DND-41 (cell line): Measurements from ENCODE around the gene CARD14.
"Not testable (repeated sequence)": the region's sequence is repeated elsewhere in the genome, so short reads cannot be mapped to it uniquely, and the experiment has no call there.

Experiments
- ATAC-seq: fragments of 200-7000 bp; cut with Tn5 transposase; 3 replicates; pipeline ENCODE4 v1.9.1; 2021; ENCODE audit warnings: low read depth; ENCODE audit not compliant: insufficient read depth
- DNase-seq: peaks from one replicate; pipeline ENCODE4 v3.0.0-alpha.2; 2020
- H2AFZ ChIP-seq: 2 replicates; pipeline ENCODE4 v1.6.0; 2012; ENCODE audit warnings: low read depth, low read length
- H3K27ac ChIP-seq: 2 replicates; pipeline ENCODE4 v1.5.1; 2012; ENCODE audit warnings: low read length, inconsistent platforms
- H3K27me3 ChIP-seq: fragments of 200-600 bp; sonication (generic); 2 replicates; pipeline ENCODE4 v1.6.0; 2012; ENCODE audit warnings: low read length, mild to moderate bottlenecking, inconsistent platforms; ENCODE audit not compliant: insufficient read depth, poor library complexity
- H3K36me3 ChIP-seq: 2 replicates; pipeline ENCODE4 v1.5.1; 2012; ENCODE audit warnings: low read length, inconsistent platforms; ENCODE audit not compliant: insufficient read depth
- H3K4me1 ChIP-seq: 2 replicates; pipeline ENCODE4 v1.5.1; 2012; ENCODE audit warnings: mild to moderate bottlenecking, low read length; ENCODE audit not compliant: insufficient read depth
- H3K4me2 ChIP-seq: 2 replicates; pipeline ENCODE4 v1.6.0; 2012; ENCODE audit warnings: mild to moderate bottlenecking, moderate library complexity, low read length, inconsistent platforms; ENCODE audit not compliant: insufficient read depth
- H3K4me3 ChIP-seq, 2 experiments: fragments of 200-600 bp in 1 of 2; shearing (Covaris generic) in 1 of 2; 2 replicates each; pipeline ENCODE4 v1.5.1; 2012 to 2016; ENCODE audit warnings: inconsistent platforms in 2 of 2, low read length in 2 of 2, mild to moderate bottlenecking in 2 of 2, low read depth in 1 of 2, moderate library complexity in 1 of 2
- H3K79me2 ChIP-seq: 2 replicates; pipeline ENCODE4 v1.6.0; 2012; ENCODE audit warnings: low read length, inconsistent platforms; ENCODE audit not compliant: insufficient read depth
- H3K9ac ChIP-seq: 2 replicates; pipeline ENCODE4 v1.6.0; 2012; ENCODE audit warnings: low read depth, mild to moderate bottlenecking, inconsistent platforms, low read length, moderate library complexity
- H3K9me3 ChIP-seq: 2 replicates; pipeline ENCODE4 v1.5.1; 2012; ENCODE audit warnings: low read length, moderate library complexity, mild to moderate bottlenecking, inconsistent platforms; ENCODE audit not compliant: insufficient read depth, severe bottlenecking
- H4K20me1 ChIP-seq: 2 replicates; pipeline ENCODE4 v1.6.0; 2012; ENCODE audit warnings: low read length; ENCODE audit not compliant: insufficient read depth
- EZH2 ChIP-seq: IDR thresholded peaks from 3 replicates; pipeline ENCODE4 v1.6.1; 2012; ENCODE audit warnings: borderline replicate concordance, low read depth, mild to moderate bottlenecking, moderate library complexity, low read length, inconsistent platforms; ENCODE audit not compliant: severe bottlenecking
- TF ChIP-seq, protein P1 (sequence below): IDR thresholded peaks from 2 replicates; pipeline ENCODE4 v1.5.1; 2012; ENCODE audit warnings: borderline replicate concordance, low read length, moderate library complexity, mild to moderate bottlenecking; ENCODE audit not compliant: poor library complexity, severe bottlenecking; ENCODE audit errors: extremely low read depth

The CARD14 gene

GRCh38 chr17:80198144-80198661, 28.4 kb downstream of the CARD14 start:
- Histone ChIP-seq H3K9me3 (no peaks in the 10 kb centered on the region), H3K4me3 (no peak overlapping the region), H3K4me1 (no peaks in the 10 kb centered on the region), H3K27me3 (no peaks in the 10 kb centered on the region), H3K36me3 (no peaks in the 10 kb centered on the region), H4K20me1 (0 out of 2 replicates have a peak, but pooled peaks cover 5% of the 10 kb centered on the region), H3K79me2 (no peaks in the 10 kb centered on the region), H3K4me2 (no peak overlapping the region), H3K9ac (no peak overlapping the region), H2AFZ (no peak overlapping the region), H3K27ac (no peak overlapping the region)
- DNase-seq (no peak), ATAC-seq (no peak)
- TF ChIP-seq, protein P1, sequence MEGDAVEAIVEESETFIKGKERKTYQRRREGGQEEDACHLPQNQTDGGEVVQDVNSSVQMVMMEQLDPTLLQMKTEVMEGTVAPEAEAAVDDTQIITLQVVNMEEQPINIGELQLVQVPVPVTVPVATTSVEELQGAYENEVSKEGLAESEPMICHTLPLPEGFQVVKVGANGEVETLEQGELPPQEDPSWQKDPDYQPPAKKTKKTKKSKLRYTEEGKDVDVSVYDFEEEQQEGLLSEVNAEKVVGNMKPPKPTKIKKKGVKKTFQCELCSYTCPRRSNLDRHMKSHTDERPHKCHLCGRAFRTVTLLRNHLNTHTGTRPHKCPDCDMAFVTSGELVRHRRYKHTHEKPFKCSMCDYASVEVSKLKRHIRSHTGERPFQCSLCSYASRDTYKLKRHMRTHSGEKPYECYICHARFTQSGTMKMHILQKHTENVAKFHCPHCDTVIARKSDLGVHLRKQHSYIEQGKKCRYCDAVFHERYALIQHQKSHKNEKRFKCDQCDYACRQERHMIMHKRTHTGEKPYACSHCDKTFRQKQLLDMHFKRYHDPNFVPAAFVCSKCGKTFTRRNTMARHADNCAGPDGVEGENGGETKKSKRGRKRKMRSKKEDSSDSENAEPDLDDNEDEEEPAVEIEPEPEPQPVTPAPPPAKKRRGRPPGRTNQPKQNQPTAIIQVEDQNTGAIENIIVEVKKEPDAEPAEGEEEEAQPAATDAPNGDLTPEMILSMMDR, result no peak
- TF ChIP-seq EZH2, result no peak

- H3K9ac ChIP-seq, H3K4me2 ChIP-seq, H3K27ac ChIP-seq, DNase-seq, H3K79me2 ChIP-seq, H3K27me3 ChIP-seq, H4K20me1 ChIP-seq, ATAC-seq, H3K4me1 ChIP-seq, H3K36me3 ChIP-seq, H3K4me3 ChIP-seq, H2AFZ ChIP-seq, H3K9me3 ChIP-seq: not testable (repeated sequence)
These were observed 29.5 kb downstream of the CARD14 start for GRCh38 chr17:80199295-80199694.

GRCh38 chr17:80201446-80201845, 31.6 kb downstream of the CARD14 start:
- Histone ChIP-seq H3K27me3 (no peaks in the 10 kb centered on the region), H3K4me3 (no peak overlapping the region), H2AFZ (no peak overlapping the region), H3K4me2 (no peak overlapping the region), H3K79me2 (no peaks in the 10 kb centered on the region), H3K27ac (no peak overlapping the region), H3K9ac (no peak overlapping the region), H3K4me1 (no peaks in the 10 kb centered on the region), H4K20me1 (no peaks in the 10 kb centered on the region), H3K9me3 (no peaks in the 10 kb centered on the region), H3K36me3 (no peaks in the 10 kb centered on the region)
- ATAC-seq (no peak), DNase-seq (no peak)
- no peak for TF ChIP-seq EZH2
- TF ChIP-seq, protein P1, result no peak

DNA sequence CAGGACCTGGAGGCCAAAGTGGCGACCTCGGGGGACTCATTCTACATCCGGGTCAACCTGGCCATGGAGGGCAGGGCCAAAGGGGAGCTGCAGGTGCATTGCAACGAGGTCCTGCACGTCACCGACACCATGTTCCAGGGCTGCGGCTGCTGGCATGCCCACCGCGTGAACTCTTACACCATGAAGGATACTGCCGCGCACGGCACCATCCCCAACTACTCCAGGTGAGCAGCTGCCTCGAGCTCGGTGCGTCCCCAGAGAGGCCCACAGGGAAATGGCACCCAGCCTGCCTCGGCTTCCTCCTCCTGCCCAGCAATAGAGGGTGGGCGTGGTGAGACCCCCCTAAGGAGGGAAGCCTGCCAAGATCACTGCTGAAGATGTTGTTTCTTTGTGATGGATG, 32.4 kb downstream of the CARD14 start:
- Histone ChIP-seq H3K9me3 (no peaks in the 10 kb centered on the region), H3K36me3 (no peaks in the 10 kb centered on the region), H2AFZ (no peak overlapping the region), H3K4me2 (no peak overlapping the region), H3K9ac (no peak overlapping the region), H3K4me3 (no peak overlapping the region), H3K4me1 (no peaks in the 10 kb centered on the region), H3K79me2 (no peaks in the 10 kb centered on the region), H3K27me3 (no peaks in the 10 kb centered on the region), H4K20me1 (no peaks in the 10 kb centered on the region), H3K27ac (no peak overlapping the region)
- ATAC-seq (no peak), DNase-seq (no peak)
- no peak for TF ChIP-seq EZH2
- TF ChIP-seq, protein P1, result no peak
